Stimulated activated CD8-positive, alpha-beta memory T cell treated with anti-CD3 and anti-CD28 coated beads, Interleukin-4, amount 100 ng/mL, for 24 hours (primary cell): ENCODE results near the gene RNF166.

Source experiments
- DNase-seq: peaks from one replicate; pipeline ENCODE4 v3.0.0-alpha.2; 2020; ENCODE audit warnings: low read depth

Gene RNF166

DNA sequence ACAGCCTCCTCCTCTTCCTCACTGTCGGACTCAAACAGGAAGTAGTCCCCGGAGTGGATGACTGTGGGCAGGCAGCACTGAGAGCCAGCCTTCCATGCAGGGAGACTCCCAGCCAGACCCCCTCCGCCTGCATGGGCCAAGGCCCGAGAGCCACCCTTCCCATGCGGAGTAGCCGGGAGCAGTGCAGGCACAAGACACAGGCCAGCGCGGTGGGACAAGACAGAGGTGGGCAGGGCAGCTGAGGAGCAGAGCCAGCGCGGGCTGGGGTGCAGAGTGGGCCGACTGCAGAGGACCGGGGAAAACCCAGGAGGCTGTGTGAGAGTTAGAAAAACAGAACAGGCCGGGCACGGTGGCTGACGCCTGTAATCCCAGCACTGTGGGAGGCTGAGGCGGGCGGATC, 17.7 kb upstream of the RNF166 start:
- DNase-seq: no peak

DNA sequence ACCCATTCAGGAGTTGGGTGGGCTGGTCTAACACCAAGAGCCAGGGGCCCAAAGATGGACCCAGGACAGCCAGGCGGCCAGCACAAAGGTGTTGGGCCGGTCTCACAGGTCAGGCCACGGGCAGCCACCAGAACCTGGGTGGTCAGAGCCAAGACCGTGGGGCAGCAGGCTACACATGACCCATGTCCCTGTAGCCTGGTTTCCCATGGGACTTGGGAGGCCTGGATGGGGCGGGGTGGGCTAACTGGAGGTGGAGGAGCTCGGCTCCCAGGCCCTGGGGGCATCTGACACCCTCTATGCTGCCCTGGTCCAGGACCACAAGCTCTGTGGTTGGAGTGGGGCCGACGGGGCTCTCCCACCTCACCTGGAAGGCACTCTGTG, 17.3 kb upstream of the RNF166 start:
- no peak for DNase-seq

DNA sequence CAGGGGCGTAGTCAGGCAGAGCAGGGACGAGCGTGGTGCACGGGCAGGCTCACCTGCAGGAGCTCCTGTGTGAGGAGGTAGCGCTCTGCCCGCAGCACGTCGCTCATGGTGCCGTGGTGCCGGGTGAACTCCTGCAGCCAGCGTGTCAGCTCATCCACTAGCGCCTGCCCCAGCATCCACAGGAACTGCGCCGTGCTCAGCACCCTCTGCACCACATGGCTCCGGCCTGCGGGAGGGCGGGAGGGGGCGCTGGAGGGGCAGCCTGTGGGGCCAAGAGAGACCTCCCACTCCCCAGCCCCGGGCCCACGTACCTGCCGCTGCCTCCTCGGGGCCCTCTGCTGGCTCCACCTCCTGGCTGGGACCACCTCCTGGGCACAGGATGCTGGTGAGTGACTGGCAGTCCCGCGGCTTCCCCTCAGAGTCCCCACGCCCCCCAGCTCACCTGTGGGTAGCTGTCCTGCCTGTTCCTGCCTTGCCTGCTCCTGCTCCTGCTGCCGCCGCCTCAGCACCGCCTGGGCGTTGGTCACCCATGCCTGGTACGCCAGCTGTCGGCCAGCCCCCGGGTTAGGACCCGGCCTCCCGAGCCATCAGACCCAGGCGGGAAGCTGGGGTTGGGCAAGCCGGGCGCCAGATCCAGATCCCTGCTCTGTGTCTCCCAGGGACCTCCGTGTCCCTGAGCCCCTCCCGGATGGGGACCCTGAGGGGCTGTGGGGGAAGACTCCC, 16.7 kb upstream of the RNF166 start:
- DNase-seq: no peak

DNA sequence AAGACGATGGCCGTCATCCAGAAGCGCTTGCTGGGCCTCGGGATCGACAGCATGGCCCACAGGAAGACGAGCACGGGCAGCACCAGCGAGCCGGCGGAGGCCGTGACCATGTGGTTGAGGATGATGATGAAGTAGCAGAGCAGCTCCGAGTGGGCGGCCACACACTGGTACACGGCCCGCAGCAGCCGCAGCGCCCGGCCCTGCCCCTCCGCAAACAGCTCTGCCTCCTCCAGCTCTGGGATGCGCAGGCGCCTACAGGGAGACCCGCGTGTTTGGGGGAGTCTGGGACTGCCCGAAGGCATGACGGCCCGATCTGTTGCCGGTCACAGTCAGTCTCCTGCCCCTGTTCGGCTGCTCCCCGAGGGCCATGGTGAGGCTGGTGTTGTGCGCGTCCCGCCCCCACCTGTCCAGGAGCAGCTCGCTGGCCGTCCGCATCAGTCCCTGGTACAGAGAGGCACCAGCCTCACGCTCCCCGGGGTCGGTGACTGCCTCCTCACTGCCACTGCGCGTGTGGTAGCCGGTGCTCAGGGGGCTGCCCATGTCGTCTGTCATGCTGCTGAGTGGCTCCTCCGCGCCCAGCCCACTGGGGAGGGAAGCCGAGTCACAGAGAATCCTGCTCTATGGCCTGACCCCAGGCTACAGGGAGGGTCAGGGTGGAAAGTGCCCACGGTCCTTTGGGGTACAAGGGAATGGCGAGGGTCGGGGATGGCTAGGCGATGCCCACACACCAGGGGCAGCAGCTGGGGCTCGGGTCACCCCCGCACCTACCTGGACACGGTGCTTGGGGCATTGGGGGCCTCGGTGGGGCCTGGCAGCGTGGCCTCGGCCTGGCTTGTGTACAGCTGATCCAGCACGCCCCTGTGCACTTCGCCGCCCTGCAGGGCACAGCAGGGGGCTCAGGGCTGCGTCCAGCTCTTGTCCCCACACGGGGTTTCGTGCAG, 15.9 kb upstream of the RNF166 start:
- no peak for DNase-seq

DNA sequence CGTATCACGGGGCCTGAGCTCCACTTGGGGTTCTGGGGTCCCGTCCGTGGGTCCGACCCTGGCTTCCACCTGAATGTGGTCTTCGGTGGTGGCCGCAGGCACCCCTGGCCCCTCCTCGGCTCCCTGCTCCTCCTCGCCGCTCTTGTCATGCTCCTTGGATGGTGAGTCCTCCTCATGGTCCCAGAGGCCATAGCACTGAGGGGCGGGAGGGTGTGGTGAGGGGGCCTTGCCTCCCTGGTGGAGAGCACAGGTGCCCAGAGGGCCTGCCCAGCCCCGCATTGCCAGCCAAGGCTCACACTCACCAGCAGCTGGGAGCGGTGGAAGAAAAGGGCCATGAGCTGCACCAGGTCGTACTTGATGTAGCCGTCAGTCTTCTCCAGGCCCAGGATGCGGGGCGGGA, 15.0 kb upstream of the RNF166 start:
- no peak for DNase-seq

DNA sequence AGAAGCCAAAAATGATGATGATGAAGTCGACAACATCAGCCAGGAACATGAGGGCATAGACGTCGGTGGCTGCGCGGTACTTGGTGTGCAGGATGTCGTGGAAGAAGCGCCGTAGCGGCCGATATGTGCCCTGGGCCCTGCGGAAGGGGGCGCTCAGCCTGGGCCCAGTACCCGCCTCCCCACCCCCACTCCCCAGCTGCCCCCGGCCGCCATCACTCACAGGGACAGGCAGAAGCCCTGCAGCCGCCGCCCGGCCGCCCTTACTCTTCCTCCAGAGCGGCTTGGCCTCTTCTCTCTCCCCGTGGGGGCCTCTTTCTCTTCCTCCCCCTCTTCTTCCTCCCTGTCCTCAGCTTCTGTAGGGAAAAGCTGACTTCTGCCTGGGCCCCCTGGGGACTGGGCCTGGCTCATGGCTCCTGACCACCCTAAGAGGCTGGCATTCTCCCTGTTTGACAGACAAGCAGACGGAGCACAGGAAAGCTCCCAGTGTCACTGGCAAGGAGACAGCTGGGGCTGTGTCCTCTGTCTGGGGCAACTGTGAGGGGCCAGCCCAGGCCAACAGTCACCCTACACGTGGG, 14.3 kb upstream of the RNF166 start:
- no peak for DNase-seq

DNA sequence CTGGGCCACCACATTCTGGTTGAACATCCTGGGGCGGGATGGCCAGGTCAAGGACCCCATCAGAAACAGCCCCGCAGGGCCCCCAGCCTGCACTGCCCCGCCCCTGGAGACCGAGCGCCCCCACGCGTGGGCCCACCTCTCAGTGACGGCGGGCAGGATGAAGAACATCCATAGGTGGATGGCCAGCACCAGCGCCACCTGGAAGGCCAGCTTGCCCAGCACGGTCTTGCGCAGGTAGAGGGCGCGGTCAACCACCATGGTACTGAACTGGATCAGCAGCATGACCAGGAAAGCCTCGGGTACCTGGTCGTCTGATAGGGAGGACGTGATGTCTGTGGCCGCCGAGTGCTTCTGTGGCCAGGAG, 13.7 kb upstream of the RNF166 start:
- no peak for DNase-seq

DNA sequence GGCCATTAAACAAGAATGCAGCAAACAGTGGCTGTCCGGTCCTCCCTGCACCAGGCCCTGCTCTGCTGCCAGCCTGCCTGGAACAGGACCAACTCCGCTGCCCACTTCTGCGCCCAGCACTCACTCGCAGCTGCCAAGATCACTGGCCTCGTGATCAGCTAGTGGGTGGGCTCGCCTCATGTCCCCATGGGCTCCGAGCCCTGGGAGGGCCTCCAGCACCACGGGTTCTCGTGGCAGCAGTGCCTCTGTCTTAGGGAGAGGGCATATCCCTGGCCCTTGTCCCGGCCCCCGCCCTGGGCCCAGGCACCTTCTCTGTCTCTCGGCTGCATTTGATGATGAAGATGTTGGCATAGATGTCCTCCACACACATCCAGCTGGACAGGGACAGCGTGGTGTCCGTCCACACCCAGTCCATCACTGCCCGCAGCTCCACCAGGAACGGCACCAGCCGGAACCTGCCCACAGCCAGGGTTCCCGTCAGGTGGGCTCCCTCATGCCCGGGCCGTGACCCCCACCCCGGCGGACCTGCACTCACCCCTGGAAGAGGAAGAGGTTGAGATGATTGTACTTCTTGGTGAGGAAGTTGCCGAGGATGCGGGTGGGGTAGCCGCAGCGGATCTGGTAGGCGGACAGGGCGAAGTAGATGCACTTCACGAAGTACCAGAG, 13.2 kb upstream of the RNF166 start:
- no peak for DNase-seq

DNA sequence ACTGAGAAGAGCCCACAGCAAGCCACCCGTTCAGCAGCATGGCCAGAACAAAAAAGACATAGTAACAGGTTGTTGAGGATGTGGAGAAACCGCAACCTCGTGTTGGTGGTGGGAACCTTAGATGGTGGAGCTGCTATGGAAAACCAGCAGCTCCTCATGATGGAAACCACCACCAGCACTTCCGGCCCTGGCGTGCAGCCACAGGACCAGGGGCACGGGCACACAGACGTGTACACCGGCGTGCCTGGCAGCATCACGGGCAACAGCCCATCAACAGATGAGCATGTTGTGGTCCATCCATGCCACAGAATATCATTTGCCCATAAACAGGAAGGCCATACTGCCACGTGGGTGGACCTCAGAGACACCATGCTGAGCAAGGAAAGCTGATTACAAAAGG, 12.0 kb upstream of the RNF166 start:
- no peak for DNase-seq

DNA sequence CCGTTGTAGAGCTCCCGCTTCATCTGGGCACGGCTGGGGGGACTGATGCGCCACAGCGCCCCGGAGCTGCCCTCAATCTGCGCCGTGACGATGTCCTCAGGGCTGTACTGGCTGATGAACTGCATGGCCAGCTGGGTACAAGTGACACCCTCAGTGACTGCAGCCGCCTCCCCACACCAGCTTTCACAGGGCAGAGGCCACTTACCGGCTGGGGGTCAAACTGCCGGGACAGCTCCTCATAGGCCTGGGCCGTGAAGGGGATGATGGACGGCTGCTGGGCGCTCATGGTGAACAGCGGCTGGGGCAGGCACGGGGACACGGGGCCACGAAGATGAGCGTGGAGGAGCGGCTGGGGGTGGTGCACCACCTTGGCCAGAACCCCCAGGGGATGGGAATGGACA, 10.4 kb upstream of the RNF166 start:
- DNase-seq: no peak

DNA sequence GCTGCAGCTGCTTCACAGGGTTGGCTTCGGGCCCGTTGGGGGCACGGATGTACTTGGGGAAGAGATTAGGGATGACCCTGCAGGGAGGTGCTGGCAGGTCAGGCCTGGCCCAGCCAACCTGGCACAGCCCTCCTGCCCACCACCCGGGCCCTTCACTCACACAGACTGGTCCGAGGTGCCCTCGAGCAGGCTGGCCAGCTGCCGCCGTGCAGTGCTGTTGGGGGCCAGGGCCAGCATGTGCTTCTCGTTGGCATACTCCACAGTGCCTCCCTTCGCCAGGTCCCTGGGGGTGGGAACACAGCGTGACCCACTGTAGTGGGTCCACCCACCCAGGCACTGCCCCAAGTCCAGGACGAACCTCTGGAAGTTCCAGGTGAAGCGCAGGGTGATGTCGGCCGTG, 10.0 kb upstream of the RNF166 start:
- DNase-seq: no peak

DNA sequence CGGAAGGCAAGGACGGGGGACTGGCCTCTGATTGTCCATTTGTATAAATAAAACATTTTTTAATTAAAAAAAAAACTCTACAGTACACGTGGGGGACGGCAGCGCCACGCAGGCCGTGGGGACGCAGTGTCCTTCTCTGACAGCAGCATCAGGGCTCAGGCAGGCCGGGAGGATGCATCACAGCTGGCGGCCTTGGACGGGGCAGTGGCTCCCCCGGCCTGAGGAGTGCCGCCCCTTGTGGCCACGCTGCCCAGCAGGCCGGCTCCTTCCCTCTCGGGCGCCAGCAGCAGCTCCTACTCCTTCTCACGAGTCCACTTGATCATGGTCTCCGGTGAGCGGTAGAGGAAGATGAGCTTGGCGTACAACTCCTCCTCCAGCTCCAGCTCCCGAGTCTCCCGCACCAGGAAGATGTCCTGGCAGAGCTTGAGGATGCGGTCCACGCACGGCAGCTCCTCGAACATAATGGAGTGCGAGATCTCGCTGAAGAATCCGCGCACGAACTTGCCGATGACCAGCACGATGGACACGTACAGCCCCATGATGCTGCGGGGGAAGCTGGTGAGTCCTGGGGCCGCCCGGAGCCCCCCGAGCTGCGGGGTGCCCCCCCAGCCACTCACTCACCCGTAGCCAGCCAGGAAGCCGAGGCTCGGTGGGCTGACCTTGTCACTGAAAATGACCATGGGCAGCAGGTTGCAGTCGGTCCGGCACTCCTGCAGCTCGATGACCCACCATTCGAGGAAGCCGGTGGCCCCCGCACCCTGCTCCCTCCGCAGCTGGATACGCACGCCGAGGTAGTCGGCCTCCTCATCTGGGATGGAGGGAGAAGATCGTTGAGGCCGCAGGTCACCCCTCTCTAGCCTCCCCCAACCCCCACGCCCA, 9.3 kb upstream of the RNF166 start:
- DNase-seq: no peak

DNA sequence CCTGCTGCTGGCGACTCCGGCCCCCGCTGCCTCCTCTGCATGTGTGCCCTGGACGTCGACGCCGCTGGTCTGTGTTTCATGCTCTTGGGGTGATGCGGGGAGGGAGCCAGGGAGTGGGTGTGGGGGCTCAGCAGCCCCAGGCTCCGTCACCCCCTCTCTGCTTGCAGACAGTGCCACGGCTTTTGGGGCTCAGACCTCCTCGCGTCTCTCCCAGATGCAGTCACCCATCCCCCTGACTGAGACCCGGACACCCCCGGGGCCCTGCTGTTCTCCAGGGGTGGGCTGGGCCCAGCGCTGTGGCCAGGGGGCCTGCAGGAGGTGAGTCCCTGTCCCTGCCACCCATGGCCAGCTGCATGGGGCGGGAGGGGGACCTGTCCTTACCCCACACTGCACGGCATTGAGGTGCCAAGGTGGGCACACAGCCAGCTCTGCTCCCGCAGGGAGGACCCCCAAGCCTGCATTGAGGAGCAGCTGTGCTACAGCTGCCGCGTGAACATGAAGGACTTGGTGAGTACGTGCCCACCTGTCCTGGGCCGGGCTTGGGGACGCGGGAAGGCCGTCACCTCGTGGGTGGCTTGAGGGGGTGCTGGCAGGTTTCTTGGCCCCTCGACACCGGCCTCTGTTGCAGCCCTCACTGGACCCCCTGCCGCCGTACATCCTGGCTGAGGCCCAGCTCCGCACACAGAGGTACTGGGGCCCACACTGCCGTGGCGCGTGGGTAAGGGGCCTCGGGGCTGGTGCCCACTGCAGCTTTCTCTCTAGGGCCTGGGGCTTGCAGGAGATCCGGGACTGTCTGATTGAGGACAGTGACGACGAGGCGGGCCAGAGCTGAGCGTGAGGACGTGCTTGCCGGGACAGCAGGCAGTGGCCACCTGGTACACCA, 8.5 kb upstream of the RNF166 start:
- no peak for DNase-seq

DNA sequence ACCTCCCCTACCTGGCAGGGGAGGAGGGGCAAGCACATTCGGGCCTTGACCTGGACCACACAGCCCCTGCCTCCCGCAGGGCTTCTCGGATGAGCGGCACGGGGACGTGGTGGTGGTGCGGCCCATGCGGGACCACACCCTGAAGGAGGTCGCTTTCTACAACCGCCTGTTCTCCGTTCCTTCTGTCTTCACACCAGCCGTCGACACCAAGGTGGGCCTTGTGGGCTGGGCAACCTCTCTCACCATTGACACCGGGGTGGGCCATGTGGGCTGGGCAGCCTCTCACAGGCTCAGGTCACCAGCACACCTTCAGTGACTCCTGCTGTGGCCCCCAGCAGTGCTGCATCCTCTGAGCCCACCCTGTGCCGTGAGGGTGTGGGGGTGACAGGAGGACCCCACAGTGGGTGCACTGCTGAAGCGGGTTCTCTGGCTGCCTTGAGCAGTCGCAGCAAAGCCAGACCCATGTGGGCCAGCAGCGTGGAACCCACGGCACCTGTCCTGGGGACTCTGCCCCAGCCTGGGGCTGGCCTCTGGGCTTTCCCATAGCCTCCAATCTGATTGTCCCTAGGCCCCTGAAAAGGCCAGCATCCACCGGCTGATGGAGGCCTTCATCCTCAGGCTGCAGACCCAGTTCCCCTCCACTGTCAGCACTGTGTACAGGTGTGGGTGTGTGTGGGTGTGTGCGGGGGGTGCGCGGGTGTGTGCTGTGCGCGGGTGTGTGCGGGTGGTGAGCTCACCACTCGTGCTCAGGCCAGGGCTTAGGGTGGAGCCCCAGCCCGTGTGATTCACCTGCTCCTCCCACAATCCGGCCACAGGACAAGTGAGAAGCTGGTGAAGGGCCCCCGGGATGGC, 7.6 kb upstream of the RNF166 start:
- DNase-seq: no peak

DNA sequence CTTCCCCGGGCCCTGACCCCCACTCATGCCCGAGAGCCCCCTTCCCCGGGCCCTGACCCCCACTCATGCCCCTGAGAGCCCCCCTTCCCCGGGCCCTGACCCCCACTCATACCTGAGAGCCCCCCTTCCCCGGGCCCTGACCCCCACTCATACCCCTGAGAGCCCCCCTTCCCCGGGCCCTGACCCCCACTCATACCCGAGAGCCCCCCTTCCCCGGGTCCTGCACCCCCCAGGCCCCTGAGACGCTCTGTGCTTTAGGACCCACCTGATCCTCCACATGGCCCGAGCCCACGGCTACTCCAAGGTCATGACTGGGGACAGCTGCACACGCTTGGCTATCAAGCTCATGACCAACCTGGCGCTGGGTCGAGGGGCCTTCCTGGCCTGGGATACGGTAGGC, 6.8 kb upstream of the RNF166 start:
- no peak for DNase-seq

DNA sequence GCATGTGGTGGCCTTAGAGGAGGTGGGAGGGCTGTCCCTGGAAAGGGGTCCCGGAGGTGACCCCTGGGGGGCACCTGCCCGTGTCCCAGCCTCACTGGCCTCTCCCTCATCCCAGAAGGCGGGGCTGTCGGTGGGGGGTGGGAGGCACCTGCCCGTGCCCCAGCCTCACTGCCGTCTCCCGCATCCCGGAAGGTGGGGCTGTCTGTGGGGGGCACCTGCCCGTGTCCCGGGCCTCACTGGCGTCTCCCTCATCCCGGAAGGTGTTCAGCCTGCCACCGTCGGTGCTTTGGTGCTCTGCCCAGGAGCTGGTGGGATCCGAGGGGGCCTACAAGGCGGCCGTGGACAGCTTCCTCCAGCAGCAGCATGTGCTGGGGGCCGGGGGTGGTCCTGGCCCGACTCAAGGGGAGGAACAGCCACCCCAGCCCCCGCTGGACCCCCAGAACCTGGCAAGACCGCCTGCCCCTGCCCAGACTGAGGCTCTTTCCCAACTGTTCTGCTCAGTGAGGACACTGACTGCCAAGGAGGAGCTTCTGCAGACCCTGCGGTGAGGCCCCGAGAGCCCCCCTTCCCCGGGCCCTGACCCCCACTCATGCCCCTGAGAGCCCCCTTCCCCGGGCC, 6.3 kb upstream of the RNF166 start:
- no peak for DNase-seq

DNA sequence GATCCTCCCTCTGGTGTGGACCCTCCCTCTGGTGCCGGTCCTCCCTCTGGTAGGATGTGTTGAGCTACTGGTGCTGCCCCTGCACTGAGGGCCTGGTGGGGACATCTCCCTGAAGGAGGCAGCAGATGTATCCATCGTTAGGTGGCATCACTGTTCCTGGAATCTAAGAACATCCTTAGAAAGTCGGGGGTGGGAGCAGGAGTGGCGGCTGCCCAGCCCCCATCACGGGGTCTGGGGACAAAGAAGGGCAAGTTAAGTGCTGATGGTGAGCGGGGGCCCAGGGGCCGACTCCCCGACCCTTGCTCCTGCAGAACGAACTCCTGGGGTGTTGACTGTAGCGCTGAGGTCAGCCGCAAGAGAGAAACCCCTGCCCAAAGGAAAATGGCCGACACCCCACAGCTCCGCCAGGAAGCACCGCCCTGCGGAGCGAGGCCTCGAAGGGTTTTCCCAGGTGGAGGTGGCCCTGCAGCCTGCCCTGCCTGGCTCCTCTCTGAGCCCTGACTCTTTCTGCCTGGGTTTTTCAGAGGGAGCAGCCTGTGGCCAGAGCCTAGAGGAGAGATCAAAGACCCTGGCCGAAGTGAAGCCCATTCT, 5.6 kb upstream of the RNF166 start:
- no peak for DNase-seq

DNA sequence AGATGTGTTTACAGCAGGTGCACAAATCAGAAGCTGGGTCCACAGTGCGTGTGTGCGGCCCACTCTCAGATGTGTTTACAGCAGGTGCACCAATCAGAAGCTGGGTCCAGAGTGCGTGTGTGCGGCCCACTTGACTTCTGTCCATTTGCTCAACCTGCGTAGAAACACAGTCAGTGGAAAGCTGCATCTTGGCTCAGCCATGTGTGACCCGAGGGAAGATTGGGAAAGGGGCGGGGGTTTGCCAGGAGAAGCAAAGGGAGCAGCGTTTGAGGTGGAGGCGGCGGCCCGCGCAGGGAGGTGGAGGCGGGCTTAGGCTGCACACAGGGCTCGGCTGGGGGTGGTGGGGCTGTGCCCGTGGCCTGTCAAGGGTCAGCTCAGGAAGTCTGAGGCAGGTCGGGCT, 4.3 kb upstream of the RNF166 start:
- DNase-seq: no peak
